GM18858 (cell line): ENCODE measurements around the gene BCAS4.

Experiments
- ATAC-seq: cut with Tn5 transposase; IDR thresholded peaks from one replicate; pipeline ENCODE4 v1.9.1; 2021; ENCODE audit not compliant: unreplicated experiment

The BCAS4 gene

DNA sequence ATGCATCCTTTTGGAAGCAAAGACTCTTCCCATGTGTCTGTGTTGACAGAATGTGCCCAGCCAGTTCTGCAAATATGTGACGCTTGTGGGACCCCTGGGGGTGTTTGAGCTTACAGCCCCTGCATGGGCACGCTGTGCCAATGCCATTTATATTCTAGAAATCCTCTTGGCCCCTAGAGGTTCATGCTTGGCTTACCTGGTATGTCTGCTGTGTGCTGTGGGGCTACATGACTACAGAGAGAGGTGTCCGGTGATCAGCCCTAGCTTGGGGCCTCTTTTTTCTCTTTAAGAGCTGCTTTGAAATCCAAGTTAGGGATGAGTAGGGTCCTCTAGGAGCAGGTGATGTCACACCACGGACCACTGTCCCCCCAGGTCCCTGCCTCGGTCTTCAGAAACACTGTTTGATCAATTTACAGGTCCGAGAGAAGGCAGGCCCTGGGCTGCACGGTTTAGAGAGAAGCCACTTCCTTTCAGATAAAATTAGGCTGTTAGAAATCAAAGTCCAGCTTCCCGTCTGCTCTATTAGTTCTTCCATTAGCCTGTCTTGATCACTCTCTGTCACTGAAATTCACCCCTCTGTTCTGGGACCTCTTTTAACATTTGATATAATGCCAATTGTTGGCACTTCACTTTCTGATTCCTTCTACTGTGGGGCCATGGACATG is 26.5 kb downstream of the BCAS4 start:
- no peak for ATAC-seq

DNA sequence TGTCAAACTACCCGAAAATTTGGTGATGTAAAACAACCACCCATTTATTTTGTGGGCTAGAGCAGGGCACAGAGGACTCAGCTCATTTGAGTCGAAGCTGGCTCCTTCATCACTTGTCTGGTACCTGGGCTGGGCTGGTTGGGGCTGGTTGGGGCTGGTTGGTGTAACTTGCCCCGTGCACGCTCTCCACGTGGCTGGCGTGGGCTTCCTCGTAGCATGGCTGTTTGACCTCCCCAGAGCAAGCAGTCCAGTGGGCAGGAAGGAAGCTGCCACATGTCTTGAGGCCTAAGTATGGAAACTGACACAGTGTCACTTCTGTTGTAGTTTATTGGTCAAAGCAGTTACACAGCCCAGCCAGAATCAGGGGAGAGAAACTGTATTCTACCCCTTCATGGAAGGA is 27.1 kb downstream of the BCAS4 start:
- ATAC-seq, result no peak

DNA sequence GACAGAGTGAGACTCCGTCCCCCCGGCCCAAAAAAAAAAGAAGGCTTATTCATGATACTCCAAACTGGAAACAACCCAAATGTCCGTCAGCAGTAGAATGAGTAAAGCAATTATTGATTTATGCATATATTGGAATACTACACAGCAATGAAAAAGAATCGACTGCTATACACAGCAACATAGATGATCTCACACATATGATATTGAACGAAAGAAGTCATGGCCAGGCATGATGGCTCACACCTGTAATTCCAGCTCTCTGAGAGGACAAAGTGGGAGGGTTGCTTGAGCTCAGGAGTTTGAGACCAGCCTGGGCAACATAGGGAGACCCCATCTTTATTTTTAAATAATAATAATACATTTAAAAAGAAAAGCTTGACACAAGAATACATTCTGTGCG is 28.5 kb downstream of the BCAS4 start:
- no peak for ATAC-seq

DNA sequence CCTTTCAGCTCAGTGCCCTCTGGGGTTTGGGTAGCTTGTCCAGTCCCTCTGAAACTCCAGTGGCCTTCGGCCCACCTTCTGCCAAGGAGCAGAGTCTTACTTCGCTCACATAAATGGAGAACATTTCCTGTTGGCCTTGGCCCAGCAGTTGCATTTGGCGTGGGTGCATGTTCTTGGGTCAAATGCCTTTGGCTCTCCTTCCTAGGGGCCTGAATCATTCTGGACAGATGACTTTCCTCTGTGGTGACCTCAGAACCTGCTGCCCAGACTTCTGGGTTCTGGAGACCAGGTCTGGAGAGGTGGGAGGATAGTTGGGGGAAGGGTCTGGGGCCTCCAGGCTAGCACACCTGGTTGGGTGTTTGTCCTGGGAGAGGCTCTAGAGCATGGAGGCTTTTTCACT is 29.3 kb downstream of the BCAS4 start:
- no peak for ATAC-seq

DNA sequence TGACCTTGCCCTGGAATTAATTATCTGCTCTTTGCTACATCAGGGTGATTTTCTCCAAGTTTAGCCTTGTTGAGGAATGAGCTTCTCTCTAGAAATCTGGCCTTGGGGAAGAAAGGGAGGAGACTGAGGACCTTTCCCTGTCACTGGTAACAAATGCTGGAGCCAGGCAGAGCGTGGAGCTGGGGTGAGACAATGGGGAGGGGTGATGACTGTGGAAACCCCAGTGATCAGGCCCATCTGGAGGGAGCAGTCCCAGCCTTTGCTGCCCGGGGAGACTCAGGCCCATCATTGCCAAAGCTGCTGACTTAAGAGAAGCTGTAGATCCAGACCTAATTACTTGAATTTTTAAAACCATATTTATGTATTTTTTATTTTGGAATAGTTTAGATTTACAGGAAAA is 31.3 kb downstream of the BCAS4 start:
- ATAC-seq, result no peak

DNA sequence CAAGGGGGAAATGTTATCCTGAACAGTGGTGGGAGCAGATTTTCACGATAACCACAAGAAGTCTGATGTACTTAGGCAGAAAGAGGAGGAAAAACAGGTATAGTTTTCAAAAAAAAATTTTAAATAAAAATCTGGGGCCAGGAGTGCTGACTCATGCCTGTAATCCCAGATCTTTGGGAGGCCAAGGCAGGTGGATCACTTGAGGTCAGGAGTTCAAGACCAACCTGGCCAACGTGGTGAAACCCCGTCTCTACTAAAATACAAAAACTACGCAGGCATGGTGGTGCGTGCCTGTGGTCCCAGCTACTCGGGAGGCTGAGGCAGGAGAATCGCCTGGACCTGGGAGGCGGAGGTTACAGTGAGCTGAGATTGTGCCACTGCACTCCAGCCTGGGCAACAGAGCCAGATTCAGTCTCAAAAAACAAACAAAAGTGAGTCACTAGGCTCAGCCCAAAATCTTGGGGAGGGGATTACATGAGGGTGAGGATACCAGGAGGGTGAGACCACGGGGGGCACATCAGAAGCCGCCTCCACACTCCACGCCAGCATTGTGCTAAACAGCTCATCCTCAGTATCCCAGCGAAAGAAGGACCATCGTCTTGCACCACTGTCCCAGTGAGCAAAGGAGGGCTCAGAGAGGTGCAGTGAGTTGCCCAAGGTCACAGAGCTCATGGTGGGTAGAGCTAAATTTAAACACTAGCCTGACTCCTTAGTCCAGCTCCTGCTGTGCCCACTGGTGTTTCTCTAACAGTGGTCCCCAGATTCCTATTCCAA is 33.7 kb downstream of the BCAS4 start:
- ATAC-seq, result no peak

DNA sequence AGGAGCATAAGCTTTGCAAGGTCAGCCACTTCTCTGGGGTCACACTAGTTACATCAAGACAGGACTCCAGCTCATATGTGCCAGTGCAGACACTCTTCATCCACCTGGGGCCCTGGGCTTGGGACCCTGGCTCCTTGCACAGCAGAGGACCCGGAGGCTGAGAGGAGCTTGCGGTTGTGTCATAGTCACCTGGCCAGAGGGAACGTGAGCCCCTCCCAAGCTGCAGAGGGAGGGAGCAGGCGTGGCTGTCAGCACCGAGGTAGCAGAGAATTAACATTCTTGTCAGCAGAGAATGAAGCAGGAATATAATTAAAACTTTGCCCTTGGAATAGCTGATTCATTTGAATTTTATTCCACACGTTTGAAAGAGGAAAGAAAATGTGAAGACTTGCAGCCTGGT is 36.8 kb downstream of the BCAS4 start:
- ATAC-seq, result no peak

DNA sequence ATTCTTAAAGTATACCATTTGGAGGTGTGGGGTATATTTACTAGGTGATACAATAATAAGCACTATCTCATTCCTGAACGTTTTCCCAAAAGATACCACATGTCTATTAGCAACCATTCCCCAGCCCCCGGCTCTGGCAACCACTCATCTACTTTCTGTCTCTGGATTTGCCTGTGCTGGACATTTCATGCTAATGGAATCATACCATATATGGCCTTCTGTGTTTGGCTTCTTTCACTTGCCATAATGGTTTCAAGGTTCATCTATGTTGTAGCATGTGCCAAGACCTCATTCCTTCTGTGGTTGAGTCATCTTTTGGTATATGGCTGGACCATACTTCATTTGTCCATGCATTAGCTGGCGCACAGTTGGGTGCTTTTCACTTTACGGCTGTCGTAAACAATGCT is 39.7 kb downstream of the BCAS4 start:
- ATAC-seq, result no peak

DNA sequence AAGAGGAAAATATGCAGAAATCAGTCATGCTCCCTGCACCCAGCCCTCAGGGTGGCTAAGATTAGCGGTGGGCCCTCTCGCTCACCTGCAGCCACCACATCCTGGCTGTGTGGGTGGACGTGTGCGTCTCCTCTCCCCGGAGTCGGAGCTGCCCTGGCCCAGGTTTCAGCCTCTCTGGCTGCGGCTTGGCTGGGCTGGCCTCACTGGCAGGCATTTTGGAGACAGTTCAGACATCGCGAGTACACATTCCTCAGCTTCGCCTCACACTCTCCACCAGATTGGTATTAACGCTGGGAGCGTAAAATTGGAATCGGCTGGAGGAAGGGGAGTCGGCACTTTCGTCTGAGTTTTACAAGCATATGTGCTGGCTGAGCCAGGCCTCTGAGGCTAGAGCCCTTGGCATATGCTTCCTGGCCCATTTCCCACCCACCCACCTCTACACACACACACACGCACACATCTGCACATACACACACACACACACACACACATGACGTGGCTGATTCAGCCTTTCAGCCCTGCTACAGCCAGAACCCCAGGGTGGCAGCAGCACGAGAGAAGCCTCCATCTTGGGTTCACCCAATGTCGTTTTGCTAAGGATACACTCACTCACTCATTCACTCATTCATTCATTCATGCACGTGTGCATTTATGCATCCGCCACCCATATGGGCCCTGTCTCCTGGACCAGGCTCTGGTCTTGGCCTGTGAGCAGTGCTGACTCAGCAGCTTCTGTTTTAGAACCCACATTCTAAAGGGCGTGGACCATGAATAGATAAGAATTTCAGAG is 42.9 kb downstream of the BCAS4 start:
- peak; percentile 80 for ATAC-seq

DNA sequence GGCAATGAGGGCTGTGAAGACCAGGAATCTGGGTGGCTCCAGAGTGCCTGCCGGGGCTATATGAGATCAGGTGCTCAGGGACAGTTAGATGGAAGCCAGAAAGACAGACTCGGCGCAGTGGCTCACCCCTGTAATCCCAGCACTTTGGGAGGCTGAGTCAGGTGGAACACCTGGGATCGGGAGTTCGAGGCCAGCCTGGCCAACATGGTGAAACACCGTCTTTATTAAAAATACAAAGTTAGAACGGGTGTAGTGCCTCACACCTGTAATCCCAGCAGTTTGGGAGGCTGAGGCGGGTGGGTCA is 43.4 kb downstream of the BCAS4 start:
- no peak for ATAC-seq

DNA sequence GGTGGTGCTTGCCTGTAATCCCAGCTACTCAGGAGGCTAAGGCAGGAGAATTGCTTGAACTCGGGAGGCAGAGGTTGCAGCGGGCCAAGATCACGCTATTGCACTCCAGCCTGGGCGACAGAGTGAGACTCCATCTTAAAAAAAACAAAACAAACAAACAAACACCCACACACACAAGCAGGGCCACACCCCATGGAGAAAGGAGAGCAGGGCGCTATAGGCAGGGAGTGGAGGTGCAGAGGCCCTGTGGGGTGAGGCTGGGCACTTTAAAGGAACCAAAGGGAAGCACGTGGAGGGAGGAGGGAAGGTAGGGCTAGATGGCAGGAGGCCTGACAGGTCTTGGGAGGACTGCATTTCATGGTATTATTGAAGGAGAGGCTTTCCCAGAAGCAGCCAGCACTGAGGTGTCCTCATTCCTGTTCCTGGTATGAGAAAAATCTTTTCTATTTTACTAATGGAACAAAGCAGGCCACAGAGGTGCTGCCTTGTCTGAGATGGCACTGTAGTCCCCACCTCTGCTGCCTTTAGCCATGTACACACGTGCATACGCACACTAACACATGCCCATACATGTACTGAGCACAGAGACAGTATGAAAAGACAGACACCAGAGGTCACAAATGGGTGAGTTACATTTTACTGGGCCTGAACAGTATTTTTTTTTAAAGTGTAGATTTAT is 44.0 kb downstream of the BCAS4 start:
- no peak for ATAC-seq

DNA sequence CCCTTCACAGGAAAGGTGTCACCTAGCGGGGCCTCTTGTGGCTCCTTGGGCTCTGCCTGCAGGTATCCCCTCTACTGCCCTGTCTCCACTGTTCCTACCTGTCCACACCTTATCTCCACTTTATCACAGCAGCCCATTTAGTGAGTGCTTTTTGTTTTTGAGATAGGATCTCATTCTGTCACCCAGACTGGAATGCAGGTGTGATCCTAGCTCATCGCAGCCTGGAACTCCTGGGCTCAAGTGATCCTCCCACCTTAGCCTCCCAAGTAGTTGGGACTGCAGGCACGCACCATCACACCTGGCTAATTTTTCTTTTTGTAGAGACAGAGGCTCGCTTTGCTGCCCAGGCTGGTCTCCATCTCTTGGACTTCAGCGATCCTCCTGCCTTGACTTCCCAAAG is 48.0 kb downstream of the BCAS4 start:
- no peak for ATAC-seq

DNA sequence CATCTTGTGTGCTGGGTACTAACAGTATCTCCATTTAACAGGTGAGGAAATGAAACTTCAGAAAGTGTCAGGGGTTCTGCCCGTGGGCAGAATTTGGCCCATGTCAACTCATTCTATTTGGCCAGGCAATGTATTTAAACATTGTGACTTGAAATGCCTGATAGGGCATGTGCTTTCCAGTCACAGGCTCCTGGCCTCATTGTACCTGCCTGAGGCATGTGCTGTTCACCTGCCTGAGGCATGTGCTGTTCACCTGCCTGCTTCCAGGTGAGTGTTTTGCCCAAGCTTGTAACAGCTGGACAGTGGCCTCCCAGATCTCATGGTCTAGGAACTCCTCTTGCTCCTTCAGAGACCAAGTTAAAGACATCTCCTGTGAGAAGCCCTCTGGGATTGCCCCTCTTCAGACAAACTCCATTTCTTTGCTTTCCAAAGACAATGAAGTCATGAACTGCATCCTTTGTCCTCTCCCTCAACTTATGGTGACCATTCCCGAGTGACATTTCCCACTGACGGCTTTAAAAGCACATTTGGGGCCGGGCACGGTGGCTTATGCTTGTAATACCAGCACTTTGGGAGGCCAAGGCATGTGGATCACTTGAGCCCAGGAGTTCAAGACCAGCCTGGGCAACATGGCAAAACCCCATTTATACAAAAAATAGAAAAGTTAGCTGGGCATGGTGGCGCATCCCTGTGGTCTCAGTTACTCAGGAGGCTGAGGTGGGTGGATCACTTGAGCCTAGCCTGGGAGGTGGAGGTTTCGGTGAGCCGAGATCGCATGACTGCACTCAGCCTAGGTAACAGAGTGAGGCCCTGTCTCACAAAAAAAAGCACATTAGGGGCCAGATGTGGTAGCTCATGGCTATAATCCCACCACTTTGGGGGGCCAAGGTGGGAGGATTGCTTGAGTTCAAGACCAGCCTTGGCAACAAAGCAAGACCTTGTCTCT is 48.7 kb downstream of the BCAS4 start:
- ATAC-seq, result no peak

DNA sequence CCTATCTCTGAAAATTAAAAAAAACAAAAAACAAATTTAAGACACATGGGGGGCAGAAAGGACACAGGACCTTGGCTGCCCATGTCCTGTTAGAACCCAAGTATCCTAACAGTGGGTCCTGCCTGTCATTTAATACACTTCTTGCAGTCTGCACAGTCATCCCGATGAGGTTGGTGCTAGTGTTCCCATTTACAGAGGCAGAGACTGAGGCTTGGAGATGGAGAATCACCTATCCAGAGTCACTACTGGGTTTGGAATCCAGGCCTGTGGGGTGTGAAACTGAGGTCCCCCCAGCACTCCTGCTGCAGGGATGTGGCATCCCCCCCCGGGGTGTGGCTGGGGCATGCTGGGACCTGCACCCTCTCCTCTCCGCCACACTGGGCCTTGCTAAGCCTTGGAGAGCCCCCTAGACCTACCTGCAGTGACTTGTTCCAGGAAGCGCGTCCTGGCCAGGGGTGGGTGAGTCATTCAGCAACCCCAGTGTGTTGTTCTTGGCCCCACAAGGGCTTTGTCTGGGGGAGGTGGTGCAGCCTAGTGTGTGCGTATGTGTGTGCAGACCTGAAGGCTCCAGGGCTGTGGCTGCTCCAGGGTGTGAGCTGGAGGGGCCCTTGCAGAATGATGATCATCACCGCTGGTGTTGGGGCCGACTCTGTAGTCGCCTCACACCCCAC is 49.7 kb downstream of the BCAS4 start:
- ATAC-seq, result peak; percentile 90

DNA sequence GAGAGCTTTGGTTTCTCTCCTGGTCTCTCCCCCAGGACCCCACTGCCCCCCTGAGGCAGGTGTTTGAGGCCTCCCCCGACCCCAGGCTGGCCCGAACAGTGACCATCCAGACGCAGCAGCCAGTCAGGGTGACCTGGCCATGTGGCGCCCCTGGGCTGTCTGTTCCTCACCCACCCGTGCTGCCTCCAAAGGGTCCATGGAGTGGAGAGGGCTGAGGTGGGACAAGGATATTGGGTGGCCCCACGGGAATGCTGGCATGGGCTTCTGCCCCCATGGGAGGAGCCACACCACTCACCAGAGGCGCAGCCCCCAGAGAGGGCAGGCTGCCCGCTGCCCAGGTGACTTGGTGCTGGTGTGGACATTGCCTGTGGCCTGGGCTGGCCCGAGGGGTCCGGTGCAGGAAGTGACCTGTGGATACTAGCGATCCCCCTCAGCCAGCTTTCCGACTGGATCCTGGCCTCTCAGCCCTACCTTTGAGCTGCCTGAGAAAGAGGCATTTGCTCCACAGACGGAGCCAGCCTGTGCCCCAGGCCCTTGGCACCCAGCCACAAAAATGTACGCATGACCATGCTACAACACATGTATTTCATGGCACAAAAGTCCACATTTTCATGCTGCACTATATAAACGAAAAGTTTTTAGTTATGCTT is 50.8 kb downstream of the BCAS4 start:
- ATAC-seq, result no peak

DNA sequence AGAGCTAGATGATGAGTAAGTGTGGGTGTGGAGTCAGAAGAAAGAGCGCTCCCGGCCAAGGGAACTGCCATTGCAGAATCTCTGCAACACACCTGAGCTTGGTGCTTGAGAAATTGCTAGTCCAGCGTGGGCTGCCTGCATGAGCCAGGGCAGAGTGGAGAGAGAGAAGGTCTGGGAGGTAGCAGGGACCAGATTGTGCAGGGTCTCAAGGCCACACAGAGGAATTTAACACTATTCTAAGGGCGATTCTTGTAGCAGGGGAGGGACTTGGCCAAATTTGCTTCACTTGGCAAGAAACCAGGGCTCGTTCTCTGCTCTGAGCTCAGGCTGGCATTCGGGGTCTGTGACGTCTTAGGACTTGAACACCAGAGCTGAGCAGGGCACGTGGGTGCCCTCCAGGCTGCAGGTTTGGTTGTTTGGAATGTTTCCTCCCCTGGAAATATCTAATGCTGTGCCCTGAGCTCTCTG is 53.5 kb downstream of the BCAS4 start:
- no peak for ATAC-seq

DNA sequence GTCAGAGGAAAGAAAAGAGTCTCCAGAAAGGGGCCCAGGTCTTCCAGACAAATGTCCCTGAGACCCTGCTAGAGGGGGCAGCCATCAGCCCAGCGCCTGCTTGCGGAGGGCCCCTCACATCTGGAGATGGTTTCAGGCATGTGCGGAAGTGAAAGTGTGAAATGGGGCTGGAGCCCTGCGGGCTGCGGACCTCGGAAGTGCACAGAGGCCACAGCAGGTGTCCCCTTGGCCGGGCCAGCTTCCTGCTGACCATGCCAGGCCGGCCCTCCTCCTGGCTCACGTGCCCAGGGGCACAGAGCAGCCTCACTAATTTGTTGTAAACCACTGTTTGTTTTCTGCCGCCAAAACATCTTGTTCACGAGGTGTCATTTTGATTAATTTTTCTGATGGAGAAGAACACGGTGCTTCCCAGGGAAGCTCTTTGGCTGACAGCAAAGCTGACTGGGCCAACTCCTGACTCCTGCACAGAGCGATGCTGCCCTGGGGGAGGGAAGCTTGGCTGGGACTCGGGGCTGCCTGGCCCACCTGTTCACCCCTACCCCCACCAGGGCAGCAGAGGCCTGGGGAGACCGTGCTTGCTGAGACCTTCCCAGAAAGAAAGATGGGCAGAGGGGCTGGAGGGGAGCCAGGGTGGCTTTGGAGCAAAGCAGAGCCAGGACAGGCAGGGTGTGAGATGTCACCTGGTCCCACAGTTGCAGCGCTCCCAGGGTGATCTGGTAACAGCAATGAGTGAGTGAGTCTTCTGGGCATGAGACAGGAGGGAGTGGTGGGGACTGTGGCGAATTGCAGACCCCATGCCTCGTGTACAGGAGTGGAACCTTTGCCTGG is 54.2 kb downstream of the BCAS4 start:
- ATAC-seq, result no peak

DNA sequence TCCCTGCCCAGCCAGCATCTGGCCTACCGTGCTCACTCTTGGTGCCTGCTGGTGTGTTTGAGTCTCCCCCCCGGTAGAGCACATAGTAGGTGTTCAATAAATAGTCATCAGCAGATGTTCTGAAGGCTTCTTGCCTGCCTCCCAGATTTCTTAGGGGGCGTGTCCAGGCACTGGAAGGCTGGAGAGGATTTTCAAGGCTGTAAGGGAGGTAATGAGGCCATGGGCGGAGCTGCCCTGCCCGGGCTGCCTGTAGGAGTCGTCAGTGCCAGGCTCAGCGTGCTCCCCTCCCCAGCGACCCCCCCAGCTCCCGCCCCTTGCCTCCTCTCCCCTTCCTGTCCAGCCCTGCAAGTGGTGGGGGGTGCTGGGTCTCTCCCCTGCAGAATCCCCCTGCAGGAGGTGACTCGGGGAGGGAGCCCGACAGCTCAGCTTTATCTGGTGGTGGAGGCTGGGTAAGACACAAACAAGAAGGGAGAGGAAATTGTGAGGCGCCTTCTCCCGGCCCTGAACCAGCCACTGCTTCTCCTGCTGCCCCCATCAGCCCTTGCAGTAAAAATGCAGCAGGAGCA is 55.9 kb downstream of the BCAS4 start:
- no peak for ATAC-seq
